GM12878 (cell line): ENCODE measurements around the gene FBXO3. TPM values are rescaled to one million over a fixed set of nuclear protein-coding genes. Genes with fewer than 3 reads are reported as not detected.
A peak's percentile ranks its signal among the peaks of the same experiment; 100 is the strongest.

Experiments
- BACH1 ChIP-seq: fragments of 450-650 bp; IDR thresholded peaks from 2 replicates; pipeline ENCODE4 v1.6.1; 2017; ENCODE audit warnings: mild to moderate bottlenecking, borderline replicate concordance
- CHD4 ChIP-seq: fragments of 200-600 bp; sonication (generic); IDR thresholded peaks from 2 replicates; pipeline ENCODE4 v1.6.1; 2016; ENCODE audit warnings: mild to moderate bottlenecking
- EGR1 ChIP-seq, 2 experiments: IDR thresholded peaks; 1 replicate in 1 of 2; 2 replicates in 1 of 2; pipeline ENCODE4 v1.6.1; 2011 to 2012; ENCODE audit warnings: low read depth in 2 of 2, low read length in 2 of 2, borderline replicate concordance in 1 of 2, mild to moderate bottlenecking in 1 of 2, moderate library complexity in 1 of 2
- FOXM1 ChIP-seq: IDR thresholded peaks from 2 replicates; pipeline ENCODE4 v1.6.1; 2012; ENCODE audit warnings: low read depth, mild to moderate bottlenecking, inconsistent platforms, low read length, moderate library complexity
- GABPA ChIP-seq: IDR thresholded peaks from 2 replicates; pipeline ENCODE4 v1.6.1; 2014; ENCODE audit warnings: antibody characterized with exemption, low read depth, mild to moderate bottlenecking, inconsistent platforms
- HDGF ChIP-seq: fragments of 450-650 bp; IDR thresholded peaks from 2 replicates; pipeline ENCODE4 v1.6.1; 2016; ENCODE audit warnings: antibody characterized with exemption
- KDM1A ChIP-seq: fragments of 200-600 bp; sonication (generic); IDR thresholded peaks from 2 replicates; pipeline ENCODE4 v1.6.1; 2016; ENCODE audit warnings: borderline replicate concordance
- MXI1 ChIP-seq: fragments of 150-350 bp; IDR thresholded peaks from 2 replicates; pipeline ENCODE4 v1.6.1; 2011; ENCODE audit warnings: low read depth, mild to moderate bottlenecking, inconsistent platforms, low read length, improper control_type of control experiment
- NR2C1 ChIP-seq: fragments of 450-650 bp; IDR thresholded peaks from 2 replicates; pipeline ENCODE4 v1.6.1; 2017; ENCODE audit warnings: antibody characterized with exemption, mild to moderate bottlenecking, moderate library complexity
- NR2C2 ChIP-seq: IDR thresholded peaks from 2 replicates; pipeline ENCODE4 v1.6.1; 2011; ENCODE audit warnings: borderline replicate concordance, low read depth; ENCODE audit not compliant: control insufficient read depth, insufficient read length
- POLR2AphosphoS5 ChIP-seq: IDR thresholded peaks from 2 replicates; pipeline ENCODE4 v1.6.1; 2011; ENCODE audit warnings: mild to moderate bottlenecking, low read length, inconsistent platforms
- RCOR1 ChIP-seq: conservative IDR thresholded peaks from 2 replicates; pipeline ENCODE4 v1.6.1; 2012; ENCODE audit warnings: low read depth, low read length, improper control_type of control experiment
- RUNX3 ChIP-seq: IDR thresholded peaks from 2 replicates; pipeline ENCODE4 v1.6.1; 2012; ENCODE audit warnings: low read length, inconsistent platforms
- SIN3A ChIP-seq: IDR thresholded peaks from 2 replicates; pipeline ENCODE4 v1.6.1; 2012; ENCODE audit warnings: low read depth, low read length, improper control_type of control experiment
- SMARCA5 ChIP-seq: fragments of 450-650 bp; IDR thresholded peaks from 2 replicates; pipeline ENCODE4 v1.6.1; 2017; ENCODE audit warnings: mild to moderate bottlenecking
- SUPT20H ChIP-seq: IDR thresholded peaks from 2 replicates; pipeline ENCODE4 v1.6.1; 2011; ENCODE audit warnings: low read depth, mild to moderate bottlenecking, low read length, moderate library complexity, borderline replicate concordance; ENCODE audit not compliant: control insufficient read depth
- YBX1 ChIP-seq: fragments of 450-650 bp; IDR thresholded peaks from 2 replicates; pipeline ENCODE4 v1.6.1; 2016; ENCODE audit warnings: antibody characterized with exemption
- YY1 ChIP-seq: IDR thresholded peaks from 2 replicates; pipeline ENCODE4 v1.6.1; 2011; ENCODE audit warnings: low read depth, mild to moderate bottlenecking, low read length
- ZNF207 ChIP-seq: fragments of 450-650 bp; IDR thresholded peaks from 2 replicates; pipeline ENCODE4 v1.6.1; 2014; ENCODE audit warnings: antibody characterized with exemption, mild to moderate bottlenecking, borderline replicate concordance
- ZNF24 ChIP-seq: fragments of 450-650 bp; IDR thresholded peaks from 2 replicates; pipeline ENCODE4 v1.6.1; 2017; ENCODE audit warnings: antibody characterized with exemption, mild to moderate bottlenecking
- polyA plus RNA-seq, 11 experiments: library from polyadenylated mRNA; depleted of rRNA in 4 of 11; unstranded in 6 of 11; stranded (reverse) in 5 of 11; fragments of >200 nt; fragmentation: Nextera tagmentation in 4 of 11; fragmentation: Illumina TruSeq in 1 of 11; extraction: Ambion mirVana in 4 of 11; extraction: Trizol in 1 of 11; gene quantifications; 1 replicate in 1 of 11; 2 replicates in 10 of 11; pipeline versions ENCODE4 v1.2.1 to v1.2.3, GENCODE V29; 2011 to 2016; ENCODE audit warnings: inconsistent platforms in 2 of 11, missing spikeins in 2 of 11, low read depth in 1 of 11
- total RNA-seq, 4 experiments: library from RNA; depleted of rRNA in 3 of 4; stranded (reverse); fragments of >200 nt in 3 of 4; fragmentation: Illumina TruSeq in 1 of 4; extraction: Trizol in 1 of 4; gene quantifications; 2 replicates each; pipeline versions ENCODE4 v1.2.1 to v1.2.3, GENCODE V29; 2013 to 2021
- TF ChIP-seq, protein P1 (sequence below): fragments of 450-650 bp; IDR thresholded peaks from 2 replicates; pipeline ENCODE4 v1.6.1; 2014; ENCODE audit warnings: mild to moderate bottlenecking
- TF ChIP-seq, protein P2 (sequence below): IDR thresholded peaks from 2 replicates; pipeline ENCODE4 v1.6.1; 2012; ENCODE audit warnings: low read length, inconsistent platforms

Gene FBXO3
- total and polyA plus RNA-seq, 10 of the 15 experiments (the other 5 are each of a cell fraction or from before 2014, with no cell fraction given): 8.9 to 33.4 (median 13.8) TPM

DNA sequence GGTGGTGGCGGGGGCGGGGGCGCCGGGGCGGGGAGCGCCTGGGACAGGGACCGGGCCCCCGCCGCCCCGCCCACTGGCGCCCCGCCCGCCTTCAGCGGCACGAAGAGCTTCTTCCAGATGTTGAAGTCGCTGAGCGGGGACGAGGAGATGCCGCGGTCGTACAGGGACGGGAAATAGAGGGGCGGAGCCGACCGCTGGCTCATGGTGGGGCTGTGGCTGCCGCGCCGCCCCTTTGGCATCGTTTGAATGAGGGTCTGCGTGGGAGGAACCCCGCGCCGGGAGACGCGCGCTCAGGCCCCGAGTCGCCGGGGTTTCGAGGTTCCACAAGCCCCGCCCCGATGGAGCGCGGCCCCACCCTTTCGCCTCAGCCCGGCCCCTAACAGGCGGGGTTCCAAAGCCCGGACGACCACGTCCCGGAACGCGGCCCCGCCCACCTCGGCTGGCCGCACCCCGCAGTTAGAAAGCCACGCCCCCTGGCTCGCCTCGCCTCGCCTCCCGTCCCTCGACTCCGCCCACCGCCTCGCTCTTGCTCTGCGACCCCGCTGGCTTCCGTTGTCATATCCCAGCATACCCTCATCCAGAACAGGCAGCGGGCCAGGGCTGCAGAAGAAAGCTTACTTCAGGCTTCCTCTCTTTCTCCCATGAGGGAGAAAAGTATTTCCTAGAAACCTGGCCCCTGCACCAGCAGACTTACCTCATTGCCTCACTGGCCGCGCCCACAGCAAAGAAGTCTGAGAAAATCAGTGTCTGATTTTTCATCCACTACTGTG lies 73.6 kb downstream of the FBXO3 start, which contains the start of gene C11orf91 (continued):
- TF ChIP-seq CHD4 (no peak), RUNX3 (peak; percentile 23; the same call in 1 of the 2 replicates), SMARCA5 (no peak), EGR1 (IDR thresholded peaks at IDR 0.05; ENCODE audit: borderline replicate concordance in 1 of 2, low read depth in 2 of 2, low read length in 2 of 2) (peak in 1 of 2 experiments; percentile 72; a peak in 1 of 3 replicates), SUPT20H (no peak), HDGF (peak; percentile 92), NR2C1 (no peak), RCOR1 (no peak), KDM1A (no peak), GABPA (no peak), FOXM1 (no peak), POLR2AphosphoS5 (no peak), BACH1 (no peak), SIN3A (no peak), ZNF24 (no peak), YBX1 (no peak), ZNF207 (no peak), NR2C2 (no peak), YY1 (no peak), MXI1 (peak; percentile 52; the same call in 1 of the 2 replicates)
- TF ChIP-seq, protein P1, sequence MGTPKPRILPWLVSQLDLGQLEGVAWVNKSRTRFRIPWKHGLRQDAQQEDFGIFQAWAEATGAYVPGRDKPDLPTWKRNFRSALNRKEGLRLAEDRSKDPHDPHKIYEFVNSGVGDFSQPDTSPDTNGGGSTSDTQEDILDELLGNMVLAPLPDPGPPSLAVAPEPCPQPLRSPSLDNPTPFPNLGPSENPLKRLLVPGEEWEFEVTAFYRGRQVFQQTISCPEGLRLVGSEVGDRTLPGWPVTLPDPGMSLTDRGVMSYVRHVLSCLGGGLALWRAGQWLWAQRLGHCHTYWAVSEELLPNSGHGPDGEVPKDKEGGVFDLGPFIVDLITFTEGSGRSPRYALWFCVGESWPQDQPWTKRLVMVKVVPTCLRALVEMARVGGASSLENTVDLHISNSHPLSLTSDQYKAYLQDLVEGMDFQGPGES: no peak
- TF ChIP-seq, protein P2, sequence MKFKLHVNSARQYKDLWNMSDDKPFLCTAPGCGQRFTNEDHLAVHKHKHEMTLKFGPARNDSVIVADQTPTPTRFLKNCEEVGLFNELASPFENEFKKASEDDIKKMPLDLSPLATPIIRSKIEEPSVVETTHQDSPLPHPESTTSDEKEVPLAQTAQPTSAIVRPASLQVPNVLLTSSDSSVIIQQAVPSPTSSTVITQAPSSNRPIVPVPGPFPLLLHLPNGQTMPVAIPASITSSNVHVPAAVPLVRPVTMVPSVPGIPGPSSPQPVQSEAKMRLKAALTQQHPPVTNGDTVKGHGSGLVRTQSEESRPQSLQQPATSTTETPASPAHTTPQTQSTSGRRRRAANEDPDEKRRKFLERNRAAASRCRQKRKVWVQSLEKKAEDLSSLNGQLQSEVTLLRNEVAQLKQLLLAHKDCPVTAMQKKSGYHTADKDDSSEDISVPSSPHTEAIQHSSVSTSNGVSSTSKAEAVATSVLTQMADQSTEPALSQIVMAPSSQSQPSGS: no peak
